Activated CD4-positive, alpha-beta T cell treated with anti-CD3 and anti-CD28 coated beads, Interleukin-2, amount 10 ng/mL, durations not matched to agents 7 days and 5 days (primary cell): Measurements from ENCODE around the gene ZNF236. TPM values are rescaled to one million over a fixed set of nuclear protein-coding genes. Genes with fewer than 3 reads are reported as not detected.
"Not testable (repeated sequence)": the region's sequence is repeated elsewhere in the genome, so short reads cannot be mapped to it uniquely, and the experiment has no call there.

Experiments used
- CTCF ChIA-PET: fragments of 350-600 bp; sonication (Branson Sonifier 250); formaldehyde crosslinking; loops from one replicate; lab custom pipeline; 2021; ENCODE audit warnings: antibody characterized with exemption; lab: Charles Lee
- POLR2A ChIA-PET: fragments of 350-600 bp; sonication (Branson Sonifier 250); formaldehyde crosslinking; loops from one replicate; lab custom pipeline; 2021; ENCODE audit warnings: antibody characterized with exemption; lab: Charles Lee
- DNase-seq: peaks from one replicate; pipeline ENCODE4 v3.0.0-alpha.2; 2020
- H3K27ac Mint-ChIP-seq: one replicate; pipeline ENCODE4 v1.8.0; 2021; ENCODE audit warnings: mild to moderate bottlenecking, moderate library complexity, mixed read lengths
- H3K27me3 Mint-ChIP-seq: one replicate; pipeline ENCODE4 v1.8.0; 2021; ENCODE audit warnings: mixed read lengths
- H3K36me3 Mint-ChIP-seq: one replicate; pipeline ENCODE4 v1.8.0; 2021; ENCODE audit warnings: low read depth, mixed read lengths
- H3K4me1 Mint-ChIP-seq: one replicate; pipeline ENCODE4 v1.8.0; 2021; ENCODE audit warnings: mixed read lengths
- H3K4me3 Mint-ChIP-seq: one replicate; pipeline ENCODE4 v1.8.0; 2021; ENCODE audit warnings: mild to moderate bottlenecking, moderate library complexity, mixed read lengths
- H3K9me3 Mint-ChIP-seq: one replicate; pipeline ENCODE4 v1.8.0; 2021; ENCODE audit warnings: mixed read lengths
- total RNA-seq, 2 experiments: library from RNA; stranded (reverse); gene quantifications; one replicate each; pipeline ENCODE4 v1.2.3, GENCODE V29; 2021

The ZNF236 gene
- total RNA-seq, 2 experiments from 2014 or later: 23.9 to 27.7 TPM

- no peak for DNase-seq
- Mint-ChIP-seq H3K27ac (no peak overlapping the region), H3K36me3 (no peaks in the 10 kb centered on the region), H3K27me3 (no peaks in the 10 kb centered on the region), H3K4me3 (no peak overlapping the region), H3K9me3 (no peaks in the 10 kb centered on the region), H3K4me1 (peaks cover 4% of the 10 kb centered on the region)
- CTCF ChIA-PET: interaction anchor here (2.0 to 3.6 kb wide), 3 partner anchors 12 to 26 kb away, joined by 4 to 23 read pairs (median 18); no protein-coding TSS in a partner anchor
- POLR2A ChIA-PET: no interaction called here
These were observed 163.0 kb downstream of the ZNF236 start for GRCh38 chr18:76985156-76985950.

- H3K4me1 Mint-ChIP-seq: peaks cover 4% of the 10 kb centered on the region
- ChIA-PET POLR2A (no interaction called here), CTCF (interaction anchor here (2.0 to 3.6 kb wide), 2 partner anchors 11 to 14 kb away, joined by 4 to 23 read pairs; no protein-coding TSS in a partner anchor)
- no peaks in the 10 kb centered on the region for H3K36me3 Mint-ChIP-seq
- H3K9me3 Mint-ChIP-seq: no peaks in the 10 kb centered on the region
- no peak overlapping the region for H3K27ac Mint-ChIP-seq
- H3K27me3 Mint-ChIP-seq: no peaks in the 10 kb centered on the region
- no peak for DNase-seq
- no peak overlapping the region for H3K4me3 Mint-ChIP-seq
These were observed 163.5 kb downstream of the ZNF236 start for GRCh38 chr18:76985951-76986236.

DNA sequence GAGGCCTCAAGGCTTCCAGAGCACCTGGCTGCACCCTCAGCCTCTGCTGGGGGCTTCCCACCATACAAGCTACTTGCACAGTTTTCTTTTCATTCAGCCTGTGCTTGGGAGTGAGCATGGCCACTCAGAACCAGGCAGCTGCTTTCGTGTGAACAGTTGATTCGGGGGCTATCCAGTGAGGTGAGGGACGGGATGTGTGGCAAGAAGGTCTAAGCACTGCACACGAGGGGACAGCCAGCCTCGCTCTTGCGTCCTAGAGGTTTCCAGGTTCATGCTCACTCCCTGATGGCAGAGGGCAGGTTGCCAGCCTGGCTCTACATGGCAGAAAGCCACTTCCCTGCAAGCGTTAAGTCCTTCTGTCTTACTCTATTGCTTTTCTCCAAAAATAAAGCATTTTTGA, 164.0 kb downstream of the ZNF236 start:
- Mint-ChIP-seq H3K27ac (no peak overlapping the region), H3K4me1 (peaks cover 4% of the 10 kb centered on the region), H3K9me3 (no peaks in the 10 kb centered on the region), H3K4me3 (no peak overlapping the region), H3K36me3 (no peaks in the 10 kb centered on the region), H3K27me3 (no peaks in the 10 kb centered on the region)
- ChIA-PET CTCF (interaction anchor here (0.9 to 2.0 kb wide), 3 partner anchors 11 to 28 kb away, joined by 3 to 4 read pairs (median 3); no protein-coding TSS in a partner anchor), POLR2A (no interaction called here)
- DNase-seq: no peak

DNA sequence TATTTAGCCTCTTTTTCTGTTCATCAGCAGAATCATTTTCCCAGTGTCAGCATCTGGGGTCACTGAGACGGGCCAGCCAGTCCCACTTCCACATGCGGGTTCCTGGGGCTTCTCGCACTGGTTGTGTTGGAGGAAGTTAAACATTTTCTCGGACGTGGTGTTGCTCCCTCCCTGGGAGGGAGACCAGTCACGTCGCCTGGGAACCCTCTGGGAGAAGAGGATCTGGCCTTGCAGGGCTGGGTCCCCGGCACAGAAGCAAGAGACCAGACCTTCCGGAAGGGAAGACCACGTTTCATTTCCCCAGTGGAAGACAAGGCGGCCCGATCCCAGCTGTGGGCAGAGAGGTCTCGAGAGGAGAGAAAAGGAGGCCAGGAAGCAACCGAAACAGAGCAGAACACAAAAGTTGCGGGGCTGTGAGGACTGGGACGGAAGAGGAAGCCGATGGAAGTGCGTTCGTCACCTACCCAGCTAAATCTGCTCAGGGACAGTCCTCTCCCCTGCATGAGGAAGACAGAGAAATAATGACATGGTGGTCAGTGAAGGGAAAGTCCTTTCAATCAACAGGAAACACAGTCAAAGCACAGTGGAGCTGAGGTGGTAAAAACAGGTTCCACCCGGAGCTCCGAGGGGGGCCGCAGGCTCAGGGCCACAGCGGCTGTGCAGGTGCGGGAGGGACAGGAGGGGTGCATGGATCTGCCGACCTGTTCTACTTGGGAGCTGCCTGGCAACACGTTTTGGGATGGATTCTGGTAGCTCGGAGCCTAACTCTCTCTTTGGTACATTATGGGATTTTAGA, 165.9 kb downstream of the ZNF236 start:
- Mint-ChIP-seq H3K4me3 (no peak overlapping the region), H3K27me3 (no peaks in the 10 kb centered on the region), H3K9me3 (no peaks in the 10 kb centered on the region), H3K4me1 (peaks cover under 1% of the 10 kb centered on the region), H3K36me3 (no peaks in the 10 kb centered on the region), H3K27ac (no peak overlapping the region)
- no peak for DNase-seq
- CTCF ChIA-PET: interaction anchor here (1.7 kb wide), 1 partner anchor 12 kb away, joined by 6 read pairs; no protein-coding TSS in a partner anchor
- POLR2A ChIA-PET: no interaction called here

- H3K4me1 Mint-ChIP-seq: no peaks in the 10 kb centered on the region
- H3K4me3 Mint-ChIP-seq: no peak overlapping the region
- no peak overlapping the region for H3K27ac Mint-ChIP-seq
- CTCF ChIA-PET: interaction anchor here (1.7 kb wide), 1 partner anchor 12 kb away, joined by 6 read pairs; no protein-coding TSS in a partner anchor
- no peaks in the 10 kb centered on the region for H3K36me3 Mint-ChIP-seq
- no peaks in the 10 kb centered on the region for H3K27me3 Mint-ChIP-seq
- H3K9me3 Mint-ChIP-seq: no peaks in the 10 kb centered on the region
- POLR2A ChIA-PET: no interaction called here
- no peak for DNase-seq
These were observed 166.7 kb downstream of the ZNF236 start for GRCh38 chr18:76988827-76989646.

DNA sequence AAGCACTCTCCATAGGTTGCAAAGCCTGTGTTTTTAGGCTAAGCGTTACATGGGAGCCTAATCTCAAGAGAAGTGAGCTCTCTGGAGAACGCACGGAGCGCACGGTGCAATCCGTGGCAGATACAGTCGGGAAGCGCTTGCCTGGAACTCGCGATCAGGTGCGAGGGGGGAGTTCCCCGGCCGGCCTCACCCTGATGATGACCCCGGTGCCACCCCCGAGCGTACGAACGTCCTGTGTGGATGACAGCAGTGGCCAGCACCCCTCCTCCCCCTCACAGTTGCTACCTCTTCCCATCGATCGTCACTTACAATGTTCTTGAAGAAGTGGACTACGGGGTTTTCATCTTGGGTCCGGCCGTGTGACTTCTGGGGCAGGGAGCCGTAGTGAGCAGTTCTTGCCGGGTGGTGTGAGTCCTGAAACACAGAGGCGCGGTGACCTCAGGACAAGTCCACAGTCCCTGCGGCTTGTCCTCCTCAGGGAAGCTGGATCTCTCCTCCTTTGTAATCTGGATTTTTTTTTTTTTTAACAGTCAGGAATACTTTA, 167.4 kb downstream of the ZNF236 start:
- Mint-ChIP-seq H3K9me3 (no peaks in the 10 kb centered on the region), H3K4me1 (no peaks in the 10 kb centered on the region), H3K36me3 (no peaks in the 10 kb centered on the region), H3K27me3 (no peaks in the 10 kb centered on the region), H3K27ac (no peak overlapping the region), H3K4me3 (no peak overlapping the region)
- DNase-seq: no peak
- CTCF ChIA-PET: no interaction called here
- POLR2A ChIA-PET: no interaction called here

DNA sequence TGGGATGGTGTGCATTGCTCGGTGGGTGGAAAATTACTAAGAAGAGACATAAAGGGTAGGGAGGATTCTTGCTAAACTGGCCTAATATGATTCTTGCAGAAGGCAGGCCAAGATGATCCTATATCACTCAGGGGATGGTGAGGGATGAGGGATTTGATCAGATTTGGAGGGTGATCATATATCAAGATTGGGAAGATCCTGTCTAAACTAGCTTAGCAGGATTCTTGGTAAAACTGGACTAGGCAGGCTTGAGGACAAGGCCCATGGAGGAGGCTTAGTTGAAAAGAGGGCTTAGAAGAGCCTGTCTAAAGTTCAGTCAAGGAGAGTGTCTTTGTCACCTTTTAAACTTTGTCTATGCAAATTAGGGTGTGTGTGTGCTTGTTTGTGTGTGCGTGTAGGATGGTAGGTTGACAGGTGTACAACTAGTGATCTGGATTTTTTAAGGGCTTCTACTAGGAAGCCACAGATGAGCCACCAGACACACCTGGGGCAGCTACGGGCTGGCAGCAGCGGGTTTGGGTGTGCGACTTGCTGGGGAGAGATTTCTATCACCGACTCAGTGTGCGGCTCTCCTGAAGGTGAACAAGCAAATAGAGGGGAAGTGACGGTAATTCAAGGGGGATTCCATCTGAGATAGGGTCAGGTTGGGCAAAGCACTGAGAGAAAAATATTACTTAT, 168.1 kb downstream of the ZNF236 start:
- POLR2A ChIA-PET: not testable (repeated sequence)

DNA sequence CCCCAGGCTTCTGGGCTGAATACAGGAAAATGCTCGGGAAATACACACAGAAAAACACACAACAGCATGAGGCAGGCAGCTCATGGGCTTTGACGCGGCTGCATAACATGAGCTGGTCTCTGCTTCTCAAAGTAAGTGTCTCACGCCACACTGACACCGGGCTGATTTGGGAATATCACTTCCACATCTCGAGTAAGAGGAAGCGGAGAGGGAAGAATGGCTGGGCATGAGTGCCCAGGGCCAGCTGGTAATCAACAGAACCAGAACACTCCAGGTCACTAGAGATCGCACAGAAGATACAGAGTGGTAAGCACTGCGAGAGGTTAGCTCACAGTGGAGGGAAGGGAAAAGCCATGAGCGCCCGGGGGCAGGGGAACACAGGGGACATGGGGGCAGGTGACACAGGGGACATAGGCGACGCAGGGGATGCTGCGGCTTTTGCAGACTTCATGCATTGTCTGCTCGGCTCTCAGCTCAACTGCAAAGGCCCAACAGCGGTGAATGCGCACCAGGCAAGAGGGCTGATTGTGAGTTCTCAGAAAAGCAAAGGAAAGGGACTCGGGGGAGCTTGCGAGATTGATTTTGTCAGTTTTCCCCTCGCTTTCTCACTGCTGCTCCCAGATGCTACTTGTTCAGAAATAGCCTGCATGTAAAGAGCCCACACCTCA, 168.8 kb downstream of the ZNF236 start:
- H3K4me1 Mint-ChIP-seq: peaks cover 4% of the 10 kb centered on the region
- H3K27me3 Mint-ChIP-seq: peaks cover 10% of the 10 kb centered on the region
- H3K27ac Mint-ChIP-seq: no peak overlapping the region
- ChIA-PET POLR2A (no interaction called here), CTCF (interaction anchor here (0.9 to 1.7 kb wide), 2 partner anchors 10 to 13 kb away, joined by 3 to 5 read pairs; no protein-coding TSS in a partner anchor)
- no peaks in the 10 kb centered on the region for H3K36me3 Mint-ChIP-seq
- H3K9me3 Mint-ChIP-seq: no peaks in the 10 kb centered on the region
- DNase-seq: no peak
- H3K4me3 Mint-ChIP-seq: no peak overlapping the region

More for the DNA sequence above, 168.1 kb downstream of the ZNF236 start:
- not testable (repeated sequence) for H3K36me3 Mint-ChIP-seq, H3K4me1 Mint-ChIP-seq, H3K27me3 Mint-ChIP-seq, H3K27ac Mint-ChIP-seq, H3K9me3 Mint-ChIP-seq, H3K4me3 Mint-ChIP-seq, DNase-seq
- CTCF ChIA-PET: interaction anchor here (0.9 to 1.7 kb wide), 2 partner anchors 10 to 14 kb away, joined by 3 to 5 read pairs; no protein-coding TSS in a partner anchor

DNA sequence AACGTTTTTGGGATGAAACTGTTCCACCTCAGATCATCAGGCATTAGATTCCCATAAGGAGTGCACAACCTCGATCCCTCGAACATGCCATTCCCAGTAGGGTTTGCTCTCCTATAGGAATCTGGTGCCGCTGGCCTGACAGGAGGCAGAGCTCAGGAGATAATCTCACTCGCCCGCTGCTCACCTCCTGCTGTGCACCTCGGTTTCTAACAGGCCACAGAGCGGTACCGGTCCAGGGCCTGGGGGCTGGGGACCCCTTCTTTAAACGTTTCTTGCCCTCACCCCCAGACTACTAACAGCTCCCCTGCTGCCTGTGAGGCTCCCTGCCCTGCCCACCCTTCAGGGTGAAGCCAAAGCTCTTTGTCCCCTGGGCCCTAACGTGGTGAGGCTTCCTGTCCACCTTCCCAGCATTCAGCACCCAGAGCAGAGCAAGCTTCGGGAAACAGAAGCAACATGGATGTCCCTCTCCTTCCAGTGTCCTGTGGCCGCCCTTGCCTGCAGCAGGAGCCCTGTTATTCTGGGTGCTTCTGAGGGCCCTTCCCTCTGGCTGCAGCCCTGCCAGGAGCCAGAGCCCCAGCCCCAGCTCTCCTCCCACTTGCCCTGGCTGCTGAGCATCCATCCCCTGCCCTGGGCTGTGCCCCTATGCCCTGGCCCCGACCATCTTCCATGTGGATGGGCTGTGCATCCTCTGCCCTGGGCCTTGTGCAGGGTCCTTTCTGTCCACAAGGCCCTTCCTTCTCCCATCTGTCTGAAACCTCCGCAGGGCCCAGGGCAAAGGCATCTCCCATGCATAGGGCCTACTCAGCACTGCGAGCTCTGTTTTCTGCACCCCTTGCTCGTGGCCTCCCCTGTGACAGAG, 170.1 kb downstream of the ZNF236 start:
- Mint-ChIP-seq H3K4me1 (peaks cover 4% of the 10 kb centered on the region), H3K9me3 (no peaks in the 10 kb centered on the region)
- POLR2A ChIA-PET: no interaction called here

GRCh38 chr18:76993085-76993382, 170.7 kb downstream of the ZNF236 start:
- Mint-ChIP-seq H3K4me3 (no peak overlapping the region), H3K27ac (no peak overlapping the region), H3K36me3 (no peaks in the 10 kb centered on the region), H3K27me3 (peaks cover 10% of the 10 kb centered on the region), H3K9me3 (no peaks in the 10 kb centered on the region), H3K4me1 (peaks cover 4% of the 10 kb centered on the region)
- POLR2A ChIA-PET: no interaction called here
- DNase-seq: no peak
- CTCF ChIA-PET: interaction anchor here (0.7 to 1.3 kb wide), 4 partner anchors 10 to 175 kb away, joined by 3 read pairs; no protein-coding TSS in a partner anchor

More for the DNA sequence above, 170.1 kb downstream of the ZNF236 start:
- no peak for DNase-seq
- CTCF ChIA-PET: interaction anchor here (0.7 to 1.7 kb wide), 6 partner anchors 8 to 176 kb away, joined by 3 to 5 read pairs (median 3); no protein-coding TSS in a partner anchor
- no peak overlapping the region for H3K27ac Mint-ChIP-seq
- H3K4me3 Mint-ChIP-seq: no peak overlapping the region
- H3K36me3 Mint-ChIP-seq: no peaks in the 10 kb centered on the region
- H3K27me3 Mint-ChIP-seq: peaks cover 10% of the 10 kb centered on the region

DNA sequence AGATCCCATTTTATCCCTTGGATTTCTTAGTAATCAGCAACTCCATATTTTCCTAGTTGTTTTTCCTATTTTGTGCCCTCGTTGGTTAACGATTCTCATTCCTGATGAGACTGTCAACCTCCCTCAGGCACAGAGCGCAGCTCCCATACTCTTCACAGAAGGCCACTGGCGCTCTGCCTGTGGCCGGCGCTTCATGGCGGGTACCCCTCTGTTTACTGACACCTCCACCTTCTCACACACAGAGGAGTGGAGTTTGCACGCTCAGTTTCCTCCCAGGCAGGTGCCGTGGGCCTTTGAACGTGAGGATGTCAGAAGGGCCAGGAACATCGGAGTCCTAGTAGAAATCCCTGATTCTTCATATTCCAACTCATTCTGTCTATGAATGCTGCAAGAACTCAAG, 171.2 kb downstream of the ZNF236 start:
- Mint-ChIP-seq H3K27me3 (peaks cover 10% of the 10 kb centered on the region), H3K9me3 (no peaks in the 10 kb centered on the region), H3K4me3 (no peak overlapping the region), H3K27ac (no peak overlapping the region), H3K36me3 (no peaks in the 10 kb centered on the region), H3K4me1 (peaks cover 4% of the 10 kb centered on the region)
- no peak for DNase-seq
- CTCF ChIA-PET: interaction anchor here (0.7 to 1.3 kb wide), 2 partner anchors 13 to 175 kb away, joined by 3 read pairs; no protein-coding TSS in a partner anchor
- POLR2A ChIA-PET: no interaction called here
